SK-N-SH (cell line): ENCODE results near the gene RAC3. TPM values are rescaled to one million over a fixed set of nuclear protein-coding genes. Genes with fewer than 3 reads are reported as not detected.

Experiments used
- CTCF ChIA-PET: fragments of 300-600, 350-600 bp; formaldehyde crosslinking; extraction: SDS; loops from one replicate; lab custom pipeline; 2021; lab: Yijun Ruan, JAX
- POLR2A ChIA-PET: fragments of 350-600 bp; sonication (Branson Sonifier 250); formaldehyde crosslinking; extraction: SDS; loops from one replicate; lab custom pipeline; 2020; ENCODE audit warnings: antibody characterized with exemption, inconsistent platforms; lab: Yijun Ruan, JAX
- DNase-seq: peaks from one replicate; pipeline ENCODE4 v3.0.0; 2012
- H2AFZ ChIP-seq: fragments of 200-600 bp; sonication (generic); 2 replicates; pipeline ENCODE4 v1.8.1; 2016; ENCODE audit warnings: antibody characterized with exemption, mild to moderate bottlenecking, low read depth
- H3F3A ChIP-seq: fragments of 200-600 bp; sonication (generic); replicated peaks from 2 replicates; pipeline ENCODE3; 2016; ENCODE audit warnings: antibody characterized with exemption, mild to moderate bottlenecking; ENCODE audit not compliant: insufficient read depth
- H3K27ac ChIP-seq, 2 experiments: fragments of 200-500 bp in 1 of 2; fragments of 200-600 bp in 1 of 2; sonication (Bioruptor generic) in 1 of 2; sonication (generic), shearing (Covaris generic) in 1 of 2; 2 replicates each; pipeline versions ENCODE4 v1.5.1 to v1.6.1; 2014 to 2016; ENCODE audit warnings: low read depth in 2 of 2, inconsistent platforms in 1 of 2, low read length in 1 of 2, mild to moderate bottlenecking in 1 of 2, mixed read lengths in 1 of 2
- H3K27me3 ChIP-seq: fragments of 200-600 bp; sonication (generic), shearing (Covaris generic); 2 replicates; pipeline ENCODE4 v1.6.1; 2016; ENCODE audit warnings: mixed run types; ENCODE audit not compliant: insufficient read depth
- H3K36me3 ChIP-seq, 2 experiments: fragments of 200-500 bp in 1 of 2; fragments of 200-600 bp in 1 of 2; sonication (Bioruptor generic) in 1 of 2; sonication (generic) in 1 of 2; replicated peaks in 1 of 2; 2 replicates each; pipeline versions ENCODE3 to v1.5.1; 2014 to 2016; ENCODE audit warnings: low read length in 1 of 2, mild to moderate bottlenecking in 1 of 2; ENCODE audit not compliant: insufficient read depth in 2 of 2, control insufficient read depth in 1 of 2
- H3K4me1 ChIP-seq, 2 experiments: fragments of 200-500 bp in 1 of 2; fragments of 200-600 bp in 1 of 2; sonication (Bioruptor generic) in 1 of 2; sonication (generic), shearing (Covaris generic) in 1 of 2; 2 replicates each; pipeline versions ENCODE4 v1.5.1 to v1.6.1; 2014 to 2016; ENCODE audit warnings: low read depth in 1 of 2, low read length in 1 of 2, mixed run types in 1 of 2; ENCODE audit not compliant: insufficient read depth in 2 of 2, control insufficient read depth in 1 of 2
- H3K4me2 ChIP-seq: fragments of 200-600 bp; sonication (generic), shearing (Covaris generic); 2 replicates; pipeline ENCODE4 v1.6.1; 2017; ENCODE audit warnings: mixed run types
- H3K4me3 ChIP-seq, 2 experiments: fragments of 200-500 bp in 1 of 2; fragments of 200-600 bp in 1 of 2; sonication (Bioruptor generic) in 1 of 2; sonication (generic), shearing (Covaris generic) in 1 of 2; 2 replicates each; pipeline versions ENCODE4 v1.5.1 to v1.8.1; 2014 to 2016; ENCODE audit warnings: low read depth in 2 of 2, inconsistent platforms in 1 of 2, low read length in 1 of 2, mild to moderate bottlenecking in 1 of 2, mixed read lengths in 1 of 2, moderate library complexity in 1 of 2
- H3K79me2 ChIP-seq: fragments of 200-600 bp; sonication (generic); 2 replicates; pipeline ENCODE4 v1.8.1; 2017; ENCODE audit warnings: mild to moderate bottlenecking; ENCODE audit not compliant: insufficient read depth
- H3K9ac ChIP-seq: fragments of 200-600 bp; sonication (generic); 2 replicates; pipeline ENCODE4 v1.6.1; 2017; ENCODE audit warnings: mixed run types
- H3K9me2 ChIP-seq: fragments of 200-600 bp; sonication (generic); 2 replicates; pipeline ENCODE4 v1.6.1; 2017; ENCODE audit warnings: mixed run types
- H3K9me3 ChIP-seq: fragments of 200-600 bp; sonication (generic); 2 replicates; pipeline ENCODE4 v1.6.1; 2017; ENCODE audit warnings: mixed run types, mild to moderate bottlenecking, moderate library complexity
- H4K20me1 ChIP-seq: fragments of 200-600 bp; sonication (generic); 2 replicates; pipeline ENCODE4 v1.6.1; 2017; ENCODE audit warnings: mild to moderate bottlenecking, mixed run types; ENCODE audit not compliant: insufficient read depth
- ELF1 ChIP-seq: IDR thresholded peaks from 2 replicates; pipeline ENCODE4 v1.4.0; 2012
- EZH2phosphoT487 ChIP-seq: fragments of 200-600 bp; sonication (generic); IDR thresholded peaks from 2 replicates; pipeline ENCODE4 v1.6.1; 2017; ENCODE audit warnings: low read depth, mixed run types, mild to moderate bottlenecking, antibody characterized with exemption, moderate library complexity, borderline replicate concordance
- FOSL2 ChIP-seq: IDR thresholded peaks from 2 replicates; pipeline ENCODE4 v1.4.0; 2012; ENCODE audit warnings: low read depth, mild to moderate bottlenecking, moderate library complexity, borderline replicate concordance
- GABPA ChIP-seq: IDR thresholded peaks from 2 replicates; pipeline ENCODE4 v1.4.0; 2012; ENCODE audit warnings: low read depth, mild to moderate bottlenecking
- MXI1 ChIP-seq: IDR thresholded peaks from 2 replicates; pipeline ENCODE4 v1.6.1; 2012; ENCODE audit warnings: mild to moderate bottlenecking, low read depth, low read length, improper control_type of control experiment
- NRF1 ChIP-seq: IDR thresholded peaks from 2 replicates; pipeline ENCODE4 v1.6.1; 2012; ENCODE audit warnings: low read depth, mild to moderate bottlenecking, low read length
- RXRA ChIP-seq: IDR thresholded peaks from 2 replicates; pipeline ENCODE4 v1.4.0; 2012; ENCODE audit warnings: low read depth, mild to moderate bottlenecking, borderline replicate concordance
- SIN3A ChIP-seq: IDR thresholded peaks from 2 replicates; pipeline ENCODE4 v1.6.1; 2012; ENCODE audit warnings: low read depth, mild to moderate bottlenecking, low read length, moderate library complexity, borderline replicate concordance
- TEAD4 ChIP-seq: IDR thresholded peaks from 2 replicates; pipeline ENCODE4 v1.4.0; 2012; ENCODE audit warnings: mild to moderate bottlenecking, borderline replicate concordance; ENCODE audit not compliant: insufficient read depth
- WGBS: methylation state at CpG from one replicate; pipeline ENCODE4 v1.1.6; 2017; ENCODE audit warnings: low lambda C conversion rate; 5-methylcytosine and 5-hydroxymethylcytosine counted together
- polyA plus RNA-seq, 3 experiments: library from polyadenylated mRNA; depleted of rRNA; stranded (reverse); fragments of >200 nt; gene quantifications; 2 replicates each; pipeline ENCODE4 v1.2.3, GENCODE V29; 2012
- TF ChIP-seq, protein P1 (sequence below): IDR thresholded peaks from 2 replicates; pipeline ENCODE4 v1.6.1; 2012; ENCODE audit warnings: mild to moderate bottlenecking, low read depth, low read length, moderate library complexity
- TF ChIP-seq, protein P2 (sequence below): IDR thresholded peaks from 2 replicates; pipeline ENCODE4 v1.4.0; 2012; ENCODE audit warnings: low read depth, borderline replicate concordance
- TF ChIP-seq, protein P3 (sequence below): fragments of 150-350 bp; IDR thresholded peaks from 2 replicates; pipeline ENCODE4 v1.6.1; 2016; ENCODE audit warnings: mild to moderate bottlenecking, low read depth, low read length

Gene RAC3
- polyA plus RNA-seq, 1 of the 3 experiments (the other 2 are of a cell fraction), result 83.6 TPM

- H2AFZ ChIP-seq, result no peak overlapping the region
- CTCF ChIA-PET, result interaction anchor here (1.2 to 2.6 kb wide), 3 partner anchors 20 to 123 kb away, joined by 3 to 12 read pairs (median 4); no protein-coding TSS in a partner anchor
- no peak for DNase-seq
- no peaks in the 10 kb centered on the region for H4K20me1 ChIP-seq
- POLR2A ChIA-PET, result interaction anchor here (0.7 kb wide), 1 partner anchor 23 kb away, joined by 3 read pairs; no protein-coding TSS in a partner anchor
- no peak overlapping the region for H3K4me3 ChIP-seq
- no peaks in the 10 kb centered on the region for H3K27me3 ChIP-seq
- no peak overlapping the region for H3K4me2 ChIP-seq
- H3K27ac ChIP-seq, result no peak overlapping the region
- H3K9ac ChIP-seq, result no peak overlapping the region
- 98% methylated on average over 19 of the region's 19 CpGs for WGBS
- peaks cover 6% of the 10 kb centered on the region for H3F3A ChIP-seq
- no peaks in the 10 kb centered on the region for H3K9me3 ChIP-seq
- H3K36me3 ChIP-seq, result peaks cover 23 to 89% of the 10 kb centered on the region in 2 experiments
- H3K9me2 ChIP-seq, result no peaks in the 10 kb centered on the region
- H3K4me1 ChIP-seq, result no peaks in the 10 kb centered on the region
- TF ChIP-seq MXI1 (no peak), GABPA (no peak), TEAD4 (no peak), ELF1 (no peak), EZH2phosphoT487 (no peak)
- TF ChIP-seq, protein P1, sequence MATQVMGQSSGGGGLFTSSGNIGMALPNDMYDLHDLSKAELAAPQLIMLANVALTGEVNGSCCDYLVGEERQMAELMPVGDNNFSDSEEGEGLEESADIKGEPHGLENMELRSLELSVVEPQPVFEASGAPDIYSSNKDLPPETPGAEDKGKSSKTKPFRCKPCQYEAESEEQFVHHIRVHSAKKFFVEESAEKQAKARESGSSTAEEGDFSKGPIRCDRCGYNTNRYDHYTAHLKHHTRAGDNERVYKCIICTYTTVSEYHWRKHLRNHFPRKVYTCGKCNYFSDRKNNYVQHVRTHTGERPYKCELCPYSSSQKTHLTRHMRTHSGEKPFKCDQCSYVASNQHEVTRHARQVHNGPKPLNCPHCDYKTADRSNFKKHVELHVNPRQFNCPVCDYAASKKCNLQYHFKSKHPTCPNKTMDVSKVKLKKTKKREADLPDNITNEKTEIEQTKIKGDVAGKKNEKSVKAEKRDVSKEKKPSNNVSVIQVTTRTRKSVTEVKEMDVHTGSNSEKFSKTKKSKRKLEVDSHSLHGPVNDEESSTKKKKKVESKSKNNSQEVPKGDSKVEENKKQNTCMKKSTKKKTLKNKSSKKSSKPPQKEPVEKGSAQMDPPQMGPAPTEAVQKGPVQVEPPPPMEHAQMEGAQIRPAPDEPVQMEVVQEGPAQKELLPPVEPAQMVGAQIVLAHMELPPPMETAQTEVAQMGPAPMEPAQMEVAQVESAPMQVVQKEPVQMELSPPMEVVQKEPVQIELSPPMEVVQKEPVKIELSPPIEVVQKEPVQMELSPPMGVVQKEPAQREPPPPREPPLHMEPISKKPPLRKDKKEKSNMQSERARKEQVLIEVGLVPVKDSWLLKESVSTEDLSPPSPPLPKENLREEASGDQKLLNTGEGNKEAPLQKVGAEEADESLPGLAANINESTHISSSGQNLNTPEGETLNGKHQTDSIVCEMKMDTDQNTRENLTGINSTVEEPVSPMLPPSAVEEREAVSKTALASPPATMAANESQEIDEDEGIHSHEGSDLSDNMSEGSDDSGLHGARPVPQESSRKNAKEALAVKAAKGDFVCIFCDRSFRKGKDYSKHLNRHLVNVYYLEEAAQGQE, result no peak
- TF ChIP-seq, protein P2, sequence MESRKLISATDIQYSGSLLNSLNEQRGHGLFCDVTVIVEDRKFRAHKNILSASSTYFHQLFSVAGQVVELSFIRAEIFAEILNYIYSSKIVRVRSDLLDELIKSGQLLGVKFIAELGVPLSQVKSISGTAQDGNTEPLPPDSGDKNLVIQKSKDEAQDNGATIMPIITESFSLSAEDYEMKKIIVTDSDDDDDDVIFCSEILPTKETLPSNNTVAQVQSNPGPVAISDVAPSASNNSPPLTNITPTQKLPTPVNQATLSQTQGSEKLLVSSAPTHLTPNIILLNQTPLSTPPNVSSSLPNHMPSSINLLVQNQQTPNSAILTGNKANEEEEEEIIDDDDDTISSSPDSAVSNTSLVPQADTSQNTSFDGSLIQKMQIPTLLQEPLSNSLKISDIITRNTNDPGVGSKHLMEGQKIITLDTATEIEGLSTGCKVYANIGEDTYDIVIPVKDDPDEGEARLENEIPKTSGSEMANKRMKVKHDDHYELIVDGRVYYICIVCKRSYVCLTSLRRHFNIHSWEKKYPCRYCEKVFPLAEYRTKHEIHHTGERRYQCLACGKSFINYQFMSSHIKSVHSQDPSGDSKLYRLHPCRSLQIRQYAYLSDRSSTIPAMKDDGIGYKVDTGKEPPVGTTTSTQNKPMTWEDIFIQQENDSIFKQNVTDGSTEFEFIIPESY, result no peak
- no peaks in the 10 kb centered on the region for H3K79me2 ChIP-seq
These were observed 51.0 kb downstream of the RAC3 start for GRCh38 chr17:82082456-82082855.

DNA sequence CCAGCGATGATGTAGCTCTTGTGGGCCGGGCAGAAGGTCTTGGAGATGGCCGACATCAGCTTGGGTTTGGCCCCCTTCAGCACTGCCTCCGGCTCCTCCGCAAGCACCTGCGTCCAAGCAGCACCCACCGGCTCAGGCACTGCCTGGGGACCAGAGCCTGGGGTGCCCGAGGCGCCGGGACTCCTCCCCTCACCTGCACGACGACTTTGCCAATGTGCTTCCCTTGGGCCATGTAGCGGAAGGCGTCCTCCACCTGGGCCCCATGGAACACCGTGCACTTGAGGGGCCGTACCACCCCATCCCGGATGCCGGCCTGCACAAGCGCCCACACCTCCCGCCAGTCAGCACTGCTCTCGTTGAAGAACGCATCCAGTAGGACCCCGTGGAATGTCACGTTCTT lies 51.5 kb downstream of the RAC3 start:
- Histone ChIP-seq H3K4me2 (no peak overlapping the region), H3K36me3 (peaks cover 19 to 94% of the 10 kb centered on the region in 2 experiments), H3K9ac (no peak overlapping the region), H3K4me3 (no peak overlapping the region; a peak in 1 of 4 replicates), H3K9me3 (no peaks in the 10 kb centered on the region), H3K27ac (no peak overlapping the region), H3K79me2 (no peaks in the 10 kb centered on the region), H3K27me3 (no peaks in the 10 kb centered on the region), H2AFZ (no peak overlapping the region), H3F3A (peaks cover 6% of the 10 kb centered on the region), H4K20me1 (no peaks in the 10 kb centered on the region), H3K4me1 (no peaks in the 10 kb centered on the region), H3K9me2 (no peaks in the 10 kb centered on the region)
- CTCF ChIA-PET, result interaction anchor here (1.2 to 2.6 kb wide), 4 partner anchors 21 to 124 kb away, joined by 3 to 12 read pairs (median 6); no protein-coding TSS in a partner anchor
- 94% methylated on average over 21 of the region's 24 CpGs for WGBS
- DNase-seq, result no peak
- POLR2A ChIA-PET, result no interaction called here
- TF ChIP-seq, protein P2, result no peak
- TF ChIP-seq, protein P1, result no peak
- TF ChIP-seq NRF1, result no peak
- TF ChIP-seq ELF1, result no peak
- no peak for TF ChIP-seq SIN3A
- no peak for TF ChIP-seq TEAD4
- no peak for TF ChIP-seq RXRA
- TF ChIP-seq, protein P3, sequence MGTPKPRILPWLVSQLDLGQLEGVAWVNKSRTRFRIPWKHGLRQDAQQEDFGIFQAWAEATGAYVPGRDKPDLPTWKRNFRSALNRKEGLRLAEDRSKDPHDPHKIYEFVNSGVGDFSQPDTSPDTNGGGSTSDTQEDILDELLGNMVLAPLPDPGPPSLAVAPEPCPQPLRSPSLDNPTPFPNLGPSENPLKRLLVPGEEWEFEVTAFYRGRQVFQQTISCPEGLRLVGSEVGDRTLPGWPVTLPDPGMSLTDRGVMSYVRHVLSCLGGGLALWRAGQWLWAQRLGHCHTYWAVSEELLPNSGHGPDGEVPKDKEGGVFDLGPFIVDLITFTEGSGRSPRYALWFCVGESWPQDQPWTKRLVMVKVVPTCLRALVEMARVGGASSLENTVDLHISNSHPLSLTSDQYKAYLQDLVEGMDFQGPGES, result no peak
- no peak for TF ChIP-seq FOSL2
